Body of pancreas (tissue), 4 donors: ENCODE measurements around the gene CSTF1. TPM values are rescaled to one million over a fixed set of nuclear protein-coding genes. Genes with fewer than 3 reads are reported as not detected.

ENCODE experiments used
- ATAC-seq: fragments of 150-250 bp; one replicate; pipeline ENCODE4 v1.9.1; 2016
- DNase-seq, 4 donors: peaks; one replicate each; pipeline ENCODE4 v3.0.0-alpha.2; 2019
- H3K27ac ChIP-seq, 4 donors: fragments of 200-600 bp; sonication (generic); 1 replicate in 3 of 4; 2 replicates in 1 of 4; pipeline versions ENCODE4 v1.5.1 to v1.6.1; 2016 to 2019; ENCODE audit warnings: mild to moderate bottlenecking in 1 of 4, mixed read lengths in 1 of 4, moderate library complexity in 1 of 4
- H3K27me3 ChIP-seq, 2 donors: fragments of 200-600 bp; sonication (generic); one replicate each; pipeline ENCODE4 v1.6.0; 2016; ENCODE audit warnings: mild to moderate bottlenecking in 1 of 2
- H3K36me3 ChIP-seq, 2 donors: fragments of 200-600 bp; sonication (generic); replicated peaks in 1 of 2; 2 replicates each; pipeline ENCODE4 v1.5.1; 2016; ENCODE audit warnings: low read depth in 2 of 2; ENCODE audit not compliant: insufficient read depth in 1 of 2
- H3K4me1 ChIP-seq: fragments of 200-600 bp; sonication (generic); one replicate; pipeline ENCODE4 v1.6.0; 2016
- H3K4me3 ChIP-seq, 2 donors: fragments of 200-600 bp; sonication (generic); 1 replicate in 1 of 2; 2 replicates in 1 of 2; pipeline ENCODE4 v1.5.1; 2016 to 2019
- H3K9me3 ChIP-seq, 3 donors: fragments of 200-600 bp; sonication (generic); 1 replicate in 2 of 3; 2 replicates in 1 of 3; pipeline ENCODE4 v1.5.1; 2016
- CTCF ChIP-seq, 7 experiments: fragments of 450-650 bp in 4 of 7; fragments of 200-600 bp in 3 of 7; sonication (generic) in 3 of 7; IDR thresholded peaks; one replicate each; pipeline ENCODE4 v1.5.1; 2016 to 2019; ENCODE audit warnings: antibody characterized with exemption in 7 of 7
- POLR2A ChIP-seq, 3 donors: fragments of 450-650 bp; IDR thresholded peaks; one replicate each; pipeline ENCODE4 v1.6.1; 2016; ENCODE audit warnings: antibody characterized with exemption in 3 of 3, mild to moderate bottlenecking in 2 of 3
- WGBS, 2 donors: methylation state at CpG; one replicate each; pipeline ENCODE4 v1.1.5; 2017; 5-methylcytosine and 5-hydroxymethylcytosine counted together
- intact Hi-C: fragments of 100-400 bp; cut with DNase I; formaldehyde crosslinking; loops from one replicate; pipeline ENCODE4 v1.15.1; 2023
- total RNA-seq, 2 donors: library from RNA; depleted of rRNA; stranded (reverse); fragments of >200 nt; gene quantifications; one replicate each; pipeline ENCODE4 v1.1.0, GENCODE V29; 2016

Gene CSTF1
- total RNA-seq, 2 donors from 2014 or later, result 12.2 to 14.5 TPM

DNA sequence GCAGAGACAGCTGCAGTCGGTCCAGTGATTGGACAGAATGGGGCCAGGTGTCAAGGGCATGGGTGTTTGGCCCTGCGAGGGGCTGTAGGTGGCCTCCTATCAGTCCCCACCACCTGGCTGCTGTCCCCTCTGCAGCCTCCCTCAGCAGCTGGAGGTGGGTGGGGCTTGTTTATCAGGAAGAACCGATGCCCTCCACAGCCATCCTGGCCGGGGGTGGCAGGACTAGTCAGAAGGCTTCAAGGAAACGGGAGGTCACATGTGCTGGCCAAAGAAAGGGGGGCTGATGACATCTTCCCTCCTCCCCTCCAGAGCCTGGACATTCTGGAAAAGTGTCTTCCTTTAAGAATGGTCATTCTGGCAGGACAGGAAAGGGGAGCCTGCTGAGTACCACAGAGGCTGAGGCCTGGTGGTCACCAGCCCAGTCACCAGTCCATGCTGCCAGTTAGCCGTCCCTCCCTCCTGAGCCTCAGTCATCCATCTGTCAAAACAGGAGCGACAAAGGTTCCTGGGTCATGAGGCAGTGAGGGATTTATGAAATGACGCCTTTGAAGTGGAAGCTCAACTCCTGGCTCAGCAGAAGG lies 29.5 kb upstream of the CSTF1 start:
- TF ChIP-seq CTCF (IDR thresholded peaks at IDR 0.05) (no peak), POLR2A (IDR thresholded peaks at IDR 0.05) (no peak)
- no peak for ATAC-seq
- no peak for DNase-seq
- peaks cover 0 to 9% of the 10 kb centered on the region in 2 donors for H3K36me3 ChIP-seq
- no peak overlapping the region for H3K27ac ChIP-seq
- no peaks in the 10 kb centered on the region for H3K27me3 ChIP-seq
- 57 to 78% methylated on average over 5 to 8 of the region's 8 CpGs for WGBS, 2 donors
- H3K4me1 ChIP-seq, result peaks cover 15% of the 10 kb centered on the region
- H3K9me3 ChIP-seq, result no peaks in the 10 kb centered on the region
- no peak overlapping the region for H3K4me3 ChIP-seq
- intact Hi-C loops, result no loop called here

- 87 to 95% methylated on average over 6 of the region's 6 CpGs for WGBS, 2 donors
- no peaks in the 10 kb centered on the region for H3K9me3 ChIP-seq
- H3K27me3 ChIP-seq, result no peaks in the 10 kb centered on the region
- peaks cover 0 to 9% of the 10 kb centered on the region in 2 donors for H3K36me3 ChIP-seq
- DNase-seq, result no peak
- ATAC-seq, result no peak
- H3K4me3 ChIP-seq, result no peak overlapping the region
- peaks cover 15% of the 10 kb centered on the region for H3K4me1 ChIP-seq
- TF ChIP-seq CTCF (IDR thresholded peaks at IDR 0.05), result no peak
- TF ChIP-seq POLR2A (IDR thresholded peaks at IDR 0.05), result no peak
- intact Hi-C loops, result no loop called here
- no peak overlapping the region for H3K27ac ChIP-seq
Measured at GRCh38 chr20:56363491-56363890, 29.0 kb upstream of the CSTF1 start.

DNA sequence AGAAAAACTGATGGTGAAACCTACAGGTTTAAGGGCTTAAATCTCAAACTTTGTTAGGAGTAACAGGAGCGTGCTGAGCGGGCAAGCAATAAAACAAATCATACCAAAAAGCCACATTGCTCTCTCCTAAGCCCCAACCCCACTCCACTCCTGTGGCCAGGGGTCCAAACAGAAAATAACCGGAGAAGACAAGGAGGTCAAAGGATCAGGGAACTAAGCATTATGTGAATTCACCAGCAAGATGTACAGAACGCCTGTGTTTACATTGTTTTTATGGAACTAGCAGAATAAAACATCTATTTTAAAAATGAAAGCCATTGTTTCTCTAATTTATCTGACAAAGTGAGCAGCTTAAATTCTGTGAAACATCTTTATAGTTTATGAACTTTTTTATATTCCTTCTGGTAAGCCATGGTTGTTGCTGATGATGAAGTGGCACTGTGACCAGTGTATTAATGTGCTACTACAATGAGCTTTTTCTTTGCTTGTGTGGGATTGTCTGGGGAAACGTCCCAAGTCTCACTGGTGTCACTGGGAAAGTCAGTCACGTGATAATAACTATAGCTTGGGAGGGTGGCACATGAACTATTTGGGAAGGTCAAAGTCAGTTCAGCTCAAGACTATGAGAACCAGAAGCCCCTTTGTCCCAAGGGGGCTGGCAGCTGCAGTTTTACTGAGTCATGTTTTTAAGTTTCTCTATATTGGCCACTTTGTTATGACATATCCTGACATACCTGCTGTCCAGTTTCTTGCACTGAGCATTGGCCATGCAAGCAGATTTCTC lies 23.9 kb upstream of the CSTF1 start:
- TF ChIP-seq POLR2A (IDR thresholded peaks at IDR 0.05) (no peak), CTCF (IDR thresholded peaks at IDR 0.05) (no peak)
- WGBS, 2 donors, result 77 to 91% methylated on average over 6 of the region's 6 CpGs
- peaks cover 0 to 9% of the 10 kb centered on the region in 2 donors for H3K36me3 ChIP-seq

GRCh38 chr20:56369179-56369578 lies 23.3 kb upstream of the CSTF1 start:
- no peak for DNase-seq
- no peak for TF ChIP-seq CTCF (IDR thresholded peaks at IDR 0.05)
- TF ChIP-seq POLR2A (IDR thresholded peaks at IDR 0.05), result no peak
- Histone ChIP-seq H3K27me3 (no peaks in the 10 kb centered on the region), H3K4me1 (no peaks in the 10 kb centered on the region), H3K27ac (no peak overlapping the region), H3K36me3 (peaks cover 0 to 9% of the 10 kb centered on the region in 2 donors), H3K9me3 (no peaks in the 10 kb centered on the region), H3K4me3 (no peak overlapping the region)
- intact Hi-C loops, result no loop called here
- ATAC-seq, result no peak
- WGBS, 2 donors, result 86 to 88% methylated on average over 4 of the region's 4 CpGs

More for the DNA sequence above, 23.9 kb upstream of the CSTF1 start:
- no peaks in the 10 kb centered on the region for H3K9me3 ChIP-seq
- intact Hi-C loops, result no loop called here
- DNase-seq, result no peak
- H3K27ac ChIP-seq, result no peak overlapping the region
- no peaks in the 10 kb centered on the region for H3K27me3 ChIP-seq
- no peaks in the 10 kb centered on the region for H3K4me1 ChIP-seq
- no peak overlapping the region for H3K4me3 ChIP-seq
- no peak for ATAC-seq
